GM12874 (cell line): ENCODE measurements around the gene BTBD1.

Source experiments
- CTCF ChIP-seq: IDR thresholded peaks from 2 replicates; pipeline ENCODE4 v1.5.1; 2011; ENCODE audit warnings: low read depth, mild to moderate bottlenecking, control low read depth, low read length, moderate library complexity; ENCODE audit not compliant: insufficient read depth

Gene BTBD1

GRCh38 chr15:83061680-83062079 lies 5.4 kb downstream of the BTBD1 start:
- no peak for TF ChIP-seq CTCF

- TF ChIP-seq CTCF = no peak
Observed at GRCh38 chr15:83057696-83058376, 9.2 kb downstream of the BTBD1 start.

- no peak for TF ChIP-seq CTCF
Observed at GRCh38 chr15:83057002-83057401, 10.1 kb downstream of the BTBD1 start.

- TF ChIP-seq CTCF = no peak
Observed at GRCh38 chr15:83053151-83053550, 13.9 kb downstream of the BTBD1 start.

- no peak for TF ChIP-seq CTCF
Observed at GRCh38 chr15:83046558-83047127, 20.4 kb downstream of the BTBD1 start.

- no peak for TF ChIP-seq CTCF
Observed at GRCh38 chr15:83044156-83044555, 22.9 kb downstream of the BTBD1 start.

GRCh38 chr15:83039206-83039605 lies 27.8 kb downstream of the BTBD1 start:
- no peak for TF ChIP-seq CTCF
